Measurements from ENCODE around the gene NMU.

- no peak for TF ChIP-seq CTCF (conservative IDR thresholded peaks at IDR 0.05; ENCODE audit: low read length)
- no peak for TF ChIP-seq EZH2phosphoT487 (IDR thresholded peaks at IDR 0.05; ENCODE audit: borderline replicate concordance, low read depth, low read length)
These were observed 23.8 kb downstream of the NMU start for GRCh38 chr4:55612341-55612740.

Measured in OCI-LY7 (cell line).